SU-DHL-6 (cell line): Measurements from ENCODE around the gene RHOT2.

Experiments used
- EZH2phosphoT487 ChIP-seq: fragments of 200-600 bp; sonication (generic), shearing (Covaris generic); conservative IDR thresholded peaks from 2 replicates; pipeline ENCODE4 v1.6.1; 2018; ENCODE audit warnings: mild to moderate bottlenecking, antibody characterized with exemption, low read length, moderate library complexity, mixed read lengths
- TF ChIP-seq, protein P1 (sequence below): fragments of 200-600 bp; sonication (generic); IDR thresholded peaks from one replicate; pipeline ENCODE4 v1.5.1; 2017; ENCODE audit warnings: antibody characterized with exemption, mild to moderate bottlenecking, low read length, moderate library complexity; ENCODE audit not compliant: insufficient read depth, poor library complexity, severe bottlenecking

DNA sequence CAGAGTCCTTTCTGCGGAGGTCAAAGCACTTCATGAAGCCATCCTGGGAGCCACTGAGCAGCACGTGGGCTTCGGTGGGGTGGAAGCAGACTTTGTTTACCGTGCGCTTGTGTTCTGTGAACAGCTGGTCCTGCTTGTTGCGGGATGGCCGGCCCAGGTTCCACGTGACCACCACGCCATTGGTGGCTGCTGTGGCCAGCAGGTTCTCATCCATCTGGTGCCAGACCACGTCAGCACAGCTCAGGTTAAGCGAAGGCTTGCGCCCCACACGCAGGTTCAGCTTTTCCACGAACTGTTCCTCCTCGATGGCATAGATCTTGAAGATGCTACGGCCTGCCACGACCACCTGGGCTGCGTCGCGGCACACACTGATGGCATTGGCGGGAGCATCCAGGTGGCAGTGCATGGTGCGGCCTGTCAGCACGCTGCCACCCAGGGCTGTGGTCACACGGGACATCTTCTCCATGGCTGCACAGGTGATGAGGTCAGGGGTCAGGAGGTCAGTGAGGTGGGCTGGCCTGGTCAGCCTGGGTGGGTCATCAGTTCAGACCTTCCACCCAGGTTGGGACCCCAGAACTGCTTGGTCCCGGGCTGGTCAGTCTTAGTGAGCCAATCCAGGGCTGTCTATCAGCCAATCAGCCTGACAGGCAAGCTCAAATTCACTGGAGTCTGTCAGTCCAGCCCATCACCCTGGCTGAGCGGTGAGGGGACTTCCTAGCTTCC, 21.4 kb downstream of the RHOT2 start:
- TF ChIP-seq, protein P1, sequence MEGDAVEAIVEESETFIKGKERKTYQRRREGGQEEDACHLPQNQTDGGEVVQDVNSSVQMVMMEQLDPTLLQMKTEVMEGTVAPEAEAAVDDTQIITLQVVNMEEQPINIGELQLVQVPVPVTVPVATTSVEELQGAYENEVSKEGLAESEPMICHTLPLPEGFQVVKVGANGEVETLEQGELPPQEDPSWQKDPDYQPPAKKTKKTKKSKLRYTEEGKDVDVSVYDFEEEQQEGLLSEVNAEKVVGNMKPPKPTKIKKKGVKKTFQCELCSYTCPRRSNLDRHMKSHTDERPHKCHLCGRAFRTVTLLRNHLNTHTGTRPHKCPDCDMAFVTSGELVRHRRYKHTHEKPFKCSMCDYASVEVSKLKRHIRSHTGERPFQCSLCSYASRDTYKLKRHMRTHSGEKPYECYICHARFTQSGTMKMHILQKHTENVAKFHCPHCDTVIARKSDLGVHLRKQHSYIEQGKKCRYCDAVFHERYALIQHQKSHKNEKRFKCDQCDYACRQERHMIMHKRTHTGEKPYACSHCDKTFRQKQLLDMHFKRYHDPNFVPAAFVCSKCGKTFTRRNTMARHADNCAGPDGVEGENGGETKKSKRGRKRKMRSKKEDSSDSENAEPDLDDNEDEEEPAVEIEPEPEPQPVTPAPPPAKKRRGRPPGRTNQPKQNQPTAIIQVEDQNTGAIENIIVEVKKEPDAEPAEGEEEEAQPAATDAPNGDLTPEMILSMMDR, result no peak
- no peak for TF ChIP-seq EZH2phosphoT487
